MM.1S (cell line): ENCODE results near the gene PWWP3B.
"Not testable (repeated sequence)": the region's sequence is repeated elsewhere in the genome, so short reads cannot be mapped to it uniquely, and the experiment has no call there.

Source experiments
- DNase-seq: peaks from one replicate; pipeline ENCODE4 v3.0.0-alpha.2; 2015
- H2AFZ ChIP-seq: fragments of 300-600 bp; sonication (generic); 2 replicates; pipeline ENCODE4 v1.6.0; 2016; ENCODE audit warnings: antibody characterized with exemption, low read length
- H3F3A ChIP-seq: fragments of 300-600 bp; sonication (generic); 2 replicates; pipeline ENCODE4 v1.6.1; 2016; ENCODE audit warnings: mild to moderate bottlenecking, antibody characterized with exemption, low read length, moderate library complexity, mixed read lengths; ENCODE audit not compliant: insufficient read depth
- H3K27ac ChIP-seq: fragments of 300-600 bp; sonication (generic); 2 replicates; pipeline ENCODE4 v1.5.1; 2016; ENCODE audit warnings: mild to moderate bottlenecking, low read length
- H3K27me3 ChIP-seq: fragments of 300-600 bp; sonication (generic); replicated peaks from 2 replicates; pipeline ENCODE4 v1.6.0; 2016; ENCODE audit warnings: low read length; ENCODE audit not compliant: insufficient read depth
- H3K36me3 ChIP-seq: fragments of 300-600 bp; sonication (generic); replicated peaks from 2 replicates; pipeline ENCODE4 v1.6.1; 2016; ENCODE audit warnings: mild to moderate bottlenecking, low read length, mixed read lengths; ENCODE audit not compliant: insufficient read depth
- H3K4me1 ChIP-seq: fragments of 300-600 bp; sonication (generic); 2 replicates; pipeline ENCODE4 v1.6.1; 2016; ENCODE audit warnings: low read length, mixed read lengths
- H3K4me2 ChIP-seq: fragments of 300-600 bp; sonication (generic); 2 replicates; pipeline ENCODE4 v1.6.0; 2016; ENCODE audit warnings: low read depth, low read length
- H3K4me3 ChIP-seq: fragments of 300-600 bp; sonication (generic); 2 replicates; pipeline ENCODE4 v1.5.1; 2016; ENCODE audit warnings: low read length, mixed read lengths
- H3K79me2 ChIP-seq: fragments of 300-600 bp; sonication (generic); 2 replicates; pipeline ENCODE4 v1.6.1; 2016; ENCODE audit warnings: mixed run types, low read length, mixed read lengths
- H3K9ac ChIP-seq: fragments of 300-600 bp; sonication (generic); 2 replicates; pipeline ENCODE4 v1.6.1; 2016; ENCODE audit warnings: low read length, mixed read lengths
- H3K9me2 ChIP-seq: fragments of 300-600 bp; sonication (generic); replicated peaks from 2 replicates; pipeline ENCODE4 v1.6.1; 2016; ENCODE audit warnings: mild to moderate bottlenecking, low read length, mixed read lengths; ENCODE audit not compliant: insufficient read depth
- H3K9me3 ChIP-seq: fragments of 300-600 bp; sonication (generic); replicated peaks from 2 replicates; pipeline ENCODE4 v1.6.1; 2016; ENCODE audit warnings: mild to moderate bottlenecking, low read length, mixed read lengths; ENCODE audit not compliant: insufficient read depth
- H4K20me1 ChIP-seq: fragments of 300-600 bp; sonication (generic); 2 replicates; pipeline ENCODE4 v1.6.1; 2016; ENCODE audit warnings: mild to moderate bottlenecking, low read length, moderate library complexity, mixed read lengths; ENCODE audit not compliant: insufficient read depth
- CTCF ChIP-seq: fragments of 300-600 bp; sonication (generic); IDR thresholded peaks from 2 replicates; pipeline ENCODE4 v1.5.1; 2016; ENCODE audit warnings: antibody characterized with exemption, low read length, mixed read lengths
- EZH2 ChIP-seq: fragments of 300-600 bp; sonication (generic); optimal IDR thresholded peaks from 2 replicates; pipeline ENCODE3; 2017; ENCODE audit warnings: low read depth, mild to moderate bottlenecking, antibody characterized with exemption, low read length, mixed read lengths
- EZH2phosphoT487 ChIP-seq: fragments of 300-600 bp; sonication (generic); IDR thresholded peaks from 2 replicates; pipeline ENCODE4 v1.6.1; 2018; ENCODE audit warnings: antibody characterized with exemption, low read length

PWWP3B gene

GRCh38 chrX:106178826-106179225, 10.7 kb downstream of the PWWP3B start:
- no peaks in the 10 kb centered on the region for H4K20me1 ChIP-seq
- H3K4me3 ChIP-seq = no peak overlapping the region
- H3K4me1 ChIP-seq = no peaks in the 10 kb centered on the region
- H3K79me2 ChIP-seq = no peaks in the 10 kb centered on the region
- no peak overlapping the region for H2AFZ ChIP-seq
- H3K27ac ChIP-seq = no peak overlapping the region
- no peaks in the 10 kb centered on the region for H3K9me3 ChIP-seq
- no peaks in the 10 kb centered on the region for H3K36me3 ChIP-seq
- H3K4me2 ChIP-seq = no peak overlapping the region
- DNase-seq = no peak
- H3K9me2 ChIP-seq = no peaks in the 10 kb centered on the region
- TF ChIP-seq CTCF (no peak), EZH2 (no peak), EZH2phosphoT487 (no peak)
- H3K9ac ChIP-seq = no peak overlapping the region
- no peaks in the 10 kb centered on the region for H3F3A ChIP-seq
- no peaks in the 10 kb centered on the region for H3K27me3 ChIP-seq

GRCh38 chrX:106183685-106184084, 15.6 kb downstream of the PWWP3B start:
- H3K4me3 ChIP-seq, H3K79me2 ChIP-seq, DNase-seq, H3K9ac ChIP-seq, H3K27ac ChIP-seq, H4K20me1 ChIP-seq, H3K36me3 ChIP-seq, H3K4me2 ChIP-seq, H3K4me1 ChIP-seq, H3K27me3 ChIP-seq, H3F3A ChIP-seq, H3K9me3 ChIP-seq, H2AFZ ChIP-seq, H3K9me2 ChIP-seq: not testable (repeated sequence)

DNA sequence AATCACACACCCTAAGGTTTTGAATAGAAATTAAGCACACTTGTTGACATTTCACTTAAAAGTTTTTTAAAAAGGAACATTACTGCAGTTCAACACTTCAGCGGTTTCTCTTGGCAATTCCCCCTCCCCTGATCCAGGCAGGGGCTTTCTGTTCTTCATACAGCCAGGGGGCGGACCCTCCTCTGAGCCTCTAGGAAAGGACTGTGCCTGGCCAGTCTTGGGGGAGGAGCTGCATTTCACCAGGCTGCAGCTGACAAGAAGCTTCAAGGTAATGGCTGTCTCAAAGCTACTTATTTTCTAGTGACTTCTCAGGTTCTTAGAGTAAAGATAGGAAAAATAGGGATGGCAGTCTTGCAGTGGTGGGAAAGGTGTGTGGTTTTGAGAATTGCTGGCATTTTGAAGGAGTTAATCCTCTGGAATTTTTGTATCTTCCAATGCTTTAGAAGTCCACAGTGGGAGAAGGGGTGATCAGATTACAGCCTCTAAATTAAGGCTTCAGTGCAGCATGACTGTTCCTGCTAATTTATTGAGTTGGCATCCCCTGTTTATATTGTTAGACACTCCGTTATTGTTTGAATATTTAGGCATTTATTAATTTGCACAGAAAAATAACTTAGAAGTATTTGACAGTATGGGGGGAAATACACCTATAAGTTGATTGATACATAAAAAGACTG, 33.5 kb downstream of the PWWP3B start:
- TF ChIP-seq EZH2 (no peak), CTCF (no peak), EZH2phosphoT487 (no peak)
- no peaks in the 10 kb centered on the region for H3F3A ChIP-seq
- H3K9ac ChIP-seq = no peak overlapping the region
- H3K36me3 ChIP-seq = no peaks in the 10 kb centered on the region
- H2AFZ ChIP-seq = no peak overlapping the region
- no peak overlapping the region for H3K4me3 ChIP-seq
- no peaks in the 10 kb centered on the region for H3K4me1 ChIP-seq
- DNase-seq = no peak
- no peaks in the 10 kb centered on the region for H3K27me3 ChIP-seq
- no peaks in the 10 kb centered on the region for H3K79me2 ChIP-seq
- H3K4me2 ChIP-seq = no peak overlapping the region
- no peak overlapping the region for H3K27ac ChIP-seq
- no peaks in the 10 kb centered on the region for H4K20me1 ChIP-seq
- H3K9me2 ChIP-seq = no peaks in the 10 kb centered on the region
- no peaks in the 10 kb centered on the region for H3K9me3 ChIP-seq

DNA sequence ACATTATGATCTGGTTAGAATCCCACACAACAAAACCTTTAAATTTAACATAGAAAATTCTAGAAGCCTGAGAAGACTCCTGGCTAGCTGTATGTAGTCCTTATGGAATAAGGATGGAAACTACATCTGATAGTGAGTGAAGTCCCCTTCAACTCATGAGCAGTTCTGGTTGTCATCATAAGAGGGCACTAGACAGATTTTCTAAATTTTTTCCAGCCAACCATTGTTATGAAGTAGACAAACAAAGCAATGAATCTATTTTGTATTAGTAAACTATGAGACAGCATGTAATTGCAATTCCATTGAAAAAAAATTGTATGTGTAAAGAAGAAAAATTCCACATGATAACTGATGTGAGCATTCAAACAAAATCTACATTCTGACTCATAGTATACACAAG, 35.2 kb downstream of the PWWP3B start:
- Histone ChIP-seq H3K79me2 (no peaks in the 10 kb centered on the region), H3K4me2 (no peak overlapping the region), H3K9ac (no peak overlapping the region), H3K4me3 (no peak overlapping the region), H3K4me1 (no peaks in the 10 kb centered on the region), H2AFZ (no peak overlapping the region), H3K27me3 (no peaks in the 10 kb centered on the region), H3K27ac (no peak overlapping the region), H3F3A (no peaks in the 10 kb centered on the region), H3K9me2 (no peaks in the 10 kb centered on the region), H4K20me1 (no peaks in the 10 kb centered on the region), H3K9me3 (no peaks in the 10 kb centered on the region), H3K36me3 (no peaks in the 10 kb centered on the region)
- no peak for DNase-seq
- TF ChIP-seq EZH2 (no peak), EZH2phosphoT487 (no peak)
